Activated CD8-positive, alpha-beta memory T cell treated with anti-CD3 and anti-CD28 coated beads, Interleukin-2, amount 50 U/mL, for 1 hour (primary cell): ENCODE measurements around the gene MESP2.
"Not testable (repeated sequence)": the region's sequence is repeated elsewhere in the genome, so short reads cannot be mapped to it uniquely, and the experiment has no call there.

ENCODE experiments used
- DNase-seq: peaks from one replicate; pipeline ENCODE4 v3.0.0-alpha.2; 2020; ENCODE audit errors: extremely low read depth

The MESP2 gene

DNA sequence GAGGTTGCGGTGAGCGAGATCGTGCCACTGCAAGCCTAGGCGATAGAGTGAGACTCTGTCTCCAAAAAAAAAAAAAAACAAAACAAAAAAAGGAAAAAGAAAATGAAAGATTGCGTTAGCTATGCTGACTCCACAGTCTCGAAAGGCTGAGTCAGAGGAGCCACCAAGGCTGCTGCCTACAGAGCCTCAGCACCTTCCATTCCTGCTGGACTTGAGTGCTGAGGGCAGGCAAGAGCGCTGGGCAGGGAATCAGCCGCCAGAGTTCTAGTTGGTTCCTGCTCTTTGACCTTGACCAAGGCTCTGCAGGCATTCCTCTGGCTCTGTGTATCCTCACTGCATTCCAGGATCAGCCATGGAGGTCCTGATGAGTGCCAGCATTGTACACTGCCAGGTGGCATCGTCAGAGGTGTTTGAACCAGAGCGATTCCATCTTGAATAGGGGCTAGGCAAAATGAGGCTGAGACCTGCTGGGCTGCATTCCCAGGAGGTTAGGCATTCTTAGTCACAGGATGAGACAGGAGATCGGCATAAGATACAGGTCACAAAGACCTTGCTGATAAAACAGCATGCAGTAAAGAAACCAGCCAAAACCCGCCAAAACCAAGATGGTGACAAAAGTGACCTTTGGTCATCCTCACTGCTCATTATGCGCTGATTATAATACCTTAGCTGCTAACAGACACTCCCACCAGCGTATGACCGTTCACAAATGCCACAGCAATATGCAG lies 5.9 kb downstream of the MESP2 start:
- no peak for DNase-seq

DNA sequence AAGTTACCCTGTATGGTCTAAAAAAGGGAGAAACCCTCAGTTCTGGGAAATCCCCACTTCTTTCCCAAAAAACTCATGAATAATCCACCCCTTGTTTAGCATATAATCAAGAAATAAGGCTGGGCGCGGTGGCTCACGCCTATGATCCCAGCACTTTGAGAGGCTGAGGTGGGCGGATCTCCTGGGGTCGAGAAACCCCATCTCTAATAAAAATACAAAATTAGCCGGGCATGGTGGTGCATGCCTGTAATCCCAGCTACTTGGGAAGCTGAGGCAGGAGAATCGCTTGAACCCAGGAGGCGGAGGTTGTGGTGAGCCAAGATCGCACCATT lies 6.5 kb downstream of the MESP2 start:
- DNase-seq, result not testable (repeated sequence)

DNA sequence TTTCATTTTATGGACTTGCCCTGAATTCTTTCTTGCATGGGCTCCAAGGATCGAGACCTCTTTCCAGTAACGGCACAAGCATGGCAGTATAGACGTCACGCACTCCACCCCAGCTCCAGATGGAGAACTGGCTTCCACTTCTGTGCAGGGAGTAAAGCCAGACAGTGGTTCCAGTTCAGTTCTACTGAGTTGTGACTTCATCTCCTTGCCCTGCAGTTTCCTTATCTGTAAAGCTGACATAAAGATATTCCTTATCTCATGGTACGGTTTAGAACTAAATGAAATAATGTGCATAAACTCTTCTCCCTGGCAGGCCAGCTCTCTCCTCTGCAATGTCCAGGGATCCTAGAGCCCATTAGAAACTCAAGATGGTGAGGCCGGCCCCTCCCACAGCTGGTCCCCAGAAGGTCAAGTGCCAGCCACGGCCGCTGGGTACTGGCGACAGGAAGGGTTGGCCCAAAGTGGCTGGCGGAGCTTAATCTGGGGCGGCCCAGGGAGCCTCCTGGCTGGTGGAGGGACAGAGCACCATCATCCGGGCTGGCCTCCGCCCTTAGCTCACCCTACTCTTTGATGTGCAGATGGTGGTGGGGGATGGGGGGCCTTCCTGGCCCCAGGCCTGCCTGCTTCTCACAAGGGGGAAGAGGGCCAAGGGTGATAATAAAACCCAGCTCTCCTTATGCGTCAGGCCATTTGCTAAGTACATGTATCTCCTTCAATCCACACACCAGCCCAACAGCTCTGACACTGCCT lies 7.2 kb downstream of the MESP2 start:
- no peak for DNase-seq

DNA sequence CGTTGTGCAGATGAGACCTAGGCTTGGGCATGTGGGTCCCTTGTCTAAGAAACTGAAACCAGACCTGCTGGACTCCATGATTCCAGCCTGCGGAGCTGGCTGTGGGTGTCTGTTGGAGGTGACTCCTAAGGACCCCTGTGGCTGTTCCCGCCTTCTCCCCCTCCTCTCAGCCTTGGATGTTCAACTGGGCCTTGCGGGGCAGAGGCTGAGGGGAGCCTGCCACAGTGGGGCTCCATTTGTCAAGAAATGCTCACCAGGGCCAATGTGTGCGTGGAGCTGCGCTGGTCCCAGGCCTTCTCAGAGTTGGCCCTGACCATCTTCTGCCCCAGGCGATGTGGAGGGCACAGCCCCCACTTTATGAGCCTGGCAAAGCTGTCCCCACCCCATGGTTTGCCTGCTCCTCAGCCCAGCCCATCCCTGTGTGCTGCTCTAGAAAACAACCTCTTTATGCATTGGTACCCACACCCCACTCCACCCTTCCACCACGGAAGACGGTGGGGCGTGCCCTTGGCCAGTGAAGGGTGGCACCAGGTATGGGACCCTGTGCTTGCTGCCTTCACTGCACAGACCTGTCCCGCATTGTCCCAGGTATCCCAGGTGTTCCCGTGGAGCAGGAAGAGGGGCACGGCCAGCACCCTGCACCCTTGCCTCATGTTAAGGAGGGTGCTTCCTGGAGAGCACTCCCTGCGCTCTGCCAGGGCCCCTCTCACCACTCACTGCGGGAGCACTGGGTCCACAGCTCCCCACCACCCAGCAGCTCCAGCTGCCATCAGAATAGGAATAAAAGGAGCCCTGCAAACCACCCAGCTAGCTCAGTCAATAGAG lies 7.9 kb downstream of the MESP2 start:
- no peak for DNase-seq

DNA sequence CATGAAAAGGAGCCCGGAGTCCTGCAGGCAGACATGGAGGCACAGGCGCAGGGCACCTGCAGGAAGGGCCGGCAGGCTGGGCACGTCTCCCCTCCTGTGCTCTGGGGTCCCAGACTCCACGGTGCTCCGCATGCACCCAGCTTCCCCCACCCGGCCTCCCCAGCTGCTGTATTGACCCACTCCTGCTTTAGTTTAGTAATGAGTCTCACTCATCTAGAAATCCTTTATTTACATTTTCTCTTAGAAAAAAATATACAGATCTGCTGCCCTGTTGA lies 8.5 kb downstream of the MESP2 start:
- no peak for DNase-seq

DNA sequence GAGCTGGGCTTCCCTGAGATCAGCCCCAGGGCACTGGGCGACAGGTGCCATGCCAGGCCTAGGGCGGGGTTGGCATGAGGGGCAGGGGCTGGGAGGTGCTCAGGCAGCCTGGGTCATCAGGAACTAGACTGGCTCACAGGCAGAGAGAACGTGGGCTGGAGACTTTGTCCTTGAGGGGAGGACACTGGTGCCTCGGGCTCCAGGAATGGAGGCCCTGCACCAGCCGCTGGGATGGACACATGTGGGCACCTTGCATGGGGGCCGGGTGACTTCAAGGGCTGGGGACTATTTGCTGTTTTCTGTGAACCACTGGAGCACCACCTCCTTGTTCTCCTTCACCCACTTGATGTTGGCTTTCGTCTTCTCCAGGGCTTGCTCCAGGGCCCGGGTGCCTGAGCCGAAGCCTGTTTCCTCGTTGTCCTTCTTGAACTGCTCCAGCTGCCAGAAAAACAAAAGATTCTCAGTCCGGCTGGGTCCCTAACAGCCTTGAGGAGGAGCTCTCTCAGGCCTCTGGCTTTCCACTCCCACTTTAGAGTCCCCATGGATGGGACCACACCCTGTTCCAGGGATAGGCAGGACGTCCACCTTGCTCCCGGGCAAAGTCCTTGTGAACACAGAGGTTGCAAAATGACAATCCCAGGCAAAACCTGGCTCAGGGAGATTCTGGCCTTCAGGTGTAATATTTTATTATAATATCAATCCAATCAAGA lies 9.1 kb downstream of the MESP2 start:
- DNase-seq, result no peak

DNA sequence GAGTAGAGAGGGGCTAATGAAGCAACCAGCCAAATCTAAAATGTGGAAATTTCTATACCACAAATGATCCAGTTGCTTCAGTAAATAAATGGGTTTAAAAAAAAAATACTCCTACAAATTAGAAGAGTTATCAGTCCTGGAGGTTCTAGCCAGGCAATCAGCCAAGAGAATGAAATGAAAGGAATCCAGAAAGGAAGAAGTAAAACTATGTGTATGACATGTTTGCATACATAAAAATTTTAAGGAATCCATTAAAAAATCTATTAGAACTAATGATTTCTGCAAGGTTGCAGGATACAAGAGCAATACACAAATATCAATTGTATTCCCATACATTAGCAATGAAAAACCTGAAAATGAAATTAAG lies 9.6 kb downstream of the MESP2 start:
- no peak for DNase-seq

DNA sequence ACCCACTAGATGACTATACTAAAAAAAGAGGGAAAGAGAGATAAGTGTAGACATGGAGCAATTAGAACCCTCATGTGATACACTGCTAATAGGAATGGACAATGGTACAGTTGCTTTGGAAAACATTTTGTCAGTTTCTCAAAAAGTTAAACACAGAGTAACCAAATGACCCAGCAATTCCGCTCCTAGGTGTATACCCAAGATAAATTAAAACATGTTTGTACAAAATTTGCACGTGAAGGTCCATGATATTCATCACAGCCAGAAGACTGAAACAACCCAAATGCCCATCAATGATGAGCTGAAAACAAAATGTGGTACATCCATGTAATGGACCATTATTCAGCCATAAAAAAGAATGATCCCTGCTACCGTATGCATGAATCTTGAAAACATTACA lies 11.8 kb downstream of the MESP2 start:
- no peak for DNase-seq

DNA sequence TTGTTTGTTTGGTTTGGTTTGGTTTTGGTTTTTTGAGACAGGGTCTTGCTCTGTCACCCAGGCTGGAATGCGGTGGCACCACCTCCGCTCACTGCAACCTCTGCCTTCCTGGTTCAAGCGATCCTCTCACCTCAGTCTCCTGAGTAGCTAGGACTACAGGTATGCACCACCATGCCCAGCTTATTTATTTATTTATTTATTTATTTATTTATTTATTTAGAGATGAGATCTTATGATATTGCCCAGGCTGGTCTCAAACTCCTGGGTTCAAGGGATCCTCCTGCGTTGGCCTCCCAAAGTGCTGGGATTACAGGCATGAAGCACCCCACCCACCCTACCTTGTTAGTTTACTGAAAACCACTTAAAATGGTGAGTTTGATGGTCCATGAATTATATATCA lies 12.5 kb downstream of the MESP2 start:
- not testable (repeated sequence) for DNase-seq

DNA sequence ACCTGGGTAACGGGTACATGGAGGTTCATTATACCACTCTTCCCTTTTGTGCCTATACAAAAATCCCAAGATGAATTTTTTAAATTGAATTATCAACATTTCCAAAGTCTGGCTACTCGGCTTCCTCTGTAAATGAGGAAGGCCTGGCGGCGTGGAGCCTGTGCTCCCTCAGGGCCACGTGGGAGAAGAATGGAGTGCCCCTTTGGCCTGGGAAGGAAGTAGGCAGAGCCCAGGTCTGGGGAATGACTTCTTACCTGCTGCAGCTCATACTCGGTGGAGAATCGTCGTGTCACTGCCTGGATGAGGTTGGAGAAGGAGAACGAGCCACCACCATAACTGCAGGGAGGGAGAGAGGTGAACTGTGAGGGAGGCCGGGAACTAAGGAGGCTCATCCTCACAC lies 14.1 kb downstream of the MESP2 start:
- no peak for DNase-seq

DNA sequence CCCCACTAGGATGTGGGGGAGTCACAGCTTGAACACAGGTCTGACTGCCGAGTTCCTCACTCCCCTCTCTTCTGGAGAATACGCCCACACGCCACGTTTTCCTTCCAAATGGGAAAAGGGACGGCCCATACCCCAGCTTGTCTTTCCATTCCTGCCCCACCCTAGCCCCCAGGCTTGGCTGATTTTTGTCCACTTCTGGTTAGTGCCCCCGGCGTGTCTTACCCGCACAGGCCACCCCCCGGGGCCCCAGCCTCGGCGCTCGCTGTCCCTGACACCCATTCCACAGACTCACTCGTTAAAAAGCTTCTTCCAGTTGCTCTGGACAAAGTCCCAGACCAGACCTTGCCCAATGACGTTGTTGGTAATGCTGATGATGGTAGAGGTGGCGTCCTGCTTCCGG lies 14.5 kb downstream of the MESP2 start:
- no peak for DNase-seq

DNA sequence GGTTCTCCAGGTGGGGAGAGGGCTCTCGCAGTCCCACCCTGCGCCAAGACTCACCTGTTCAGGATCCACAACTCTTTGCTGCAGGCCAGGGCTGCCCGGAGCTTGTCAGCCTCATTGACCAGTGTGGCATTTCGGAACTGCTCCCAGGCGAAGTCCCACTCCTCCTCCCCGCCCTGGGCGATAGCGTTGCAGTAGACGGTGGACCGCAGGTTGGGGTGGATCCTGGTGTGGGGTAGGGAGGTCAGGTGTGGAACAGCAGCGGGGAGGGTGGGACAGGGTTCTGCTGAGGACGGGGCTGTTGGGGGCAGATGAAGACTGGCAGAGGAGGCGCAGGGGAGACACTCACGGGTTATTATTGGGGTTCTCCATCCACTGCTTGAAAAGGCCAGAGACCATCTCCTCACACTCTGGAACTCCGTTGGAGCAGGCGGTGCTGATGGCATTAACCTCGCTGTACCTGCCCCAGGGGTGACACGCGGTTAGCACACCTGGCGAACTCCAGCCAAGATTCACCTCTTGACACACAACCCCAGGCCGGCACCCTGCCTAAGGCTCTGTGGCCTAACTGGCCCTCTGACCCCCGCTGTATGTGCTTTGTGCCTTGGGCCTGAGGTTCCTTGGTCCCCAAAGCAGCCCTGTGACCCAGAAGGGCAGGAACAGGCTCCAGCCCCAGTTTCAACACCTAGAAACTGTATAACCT lies 16.1 kb downstream of the MESP2 start:
- no peak for DNase-seq

DNA sequence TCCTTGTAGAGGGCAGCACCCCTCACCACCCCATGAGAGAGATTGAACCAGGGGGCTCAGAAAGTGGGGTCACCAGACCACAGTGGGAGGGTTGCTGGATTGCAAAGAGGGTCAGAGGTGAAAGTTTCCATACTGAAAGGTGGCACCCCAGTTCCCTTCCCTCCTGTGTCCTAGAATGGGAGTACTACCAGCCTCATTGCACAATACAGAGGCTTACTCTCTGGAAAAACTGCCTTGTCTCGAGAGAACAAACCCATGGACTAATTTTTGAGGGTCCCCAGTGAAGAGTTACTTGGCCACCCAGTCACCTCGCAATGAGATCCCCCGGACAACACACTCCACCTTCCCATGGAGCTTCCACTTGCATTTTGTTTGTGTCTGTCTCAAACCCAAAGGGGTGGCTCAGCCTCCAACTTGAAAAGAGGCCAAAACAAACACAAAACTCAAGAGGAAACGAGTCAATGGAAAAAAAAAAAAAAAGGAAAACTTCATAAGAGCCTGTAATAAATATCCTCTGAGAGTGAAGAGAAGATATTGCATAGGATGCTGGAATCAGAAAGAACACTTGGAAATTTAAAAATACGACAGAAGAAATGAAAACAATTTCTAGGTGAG lies 18.6 kb downstream of the MESP2 start:
- DNase-seq, result no peak

DNA sequence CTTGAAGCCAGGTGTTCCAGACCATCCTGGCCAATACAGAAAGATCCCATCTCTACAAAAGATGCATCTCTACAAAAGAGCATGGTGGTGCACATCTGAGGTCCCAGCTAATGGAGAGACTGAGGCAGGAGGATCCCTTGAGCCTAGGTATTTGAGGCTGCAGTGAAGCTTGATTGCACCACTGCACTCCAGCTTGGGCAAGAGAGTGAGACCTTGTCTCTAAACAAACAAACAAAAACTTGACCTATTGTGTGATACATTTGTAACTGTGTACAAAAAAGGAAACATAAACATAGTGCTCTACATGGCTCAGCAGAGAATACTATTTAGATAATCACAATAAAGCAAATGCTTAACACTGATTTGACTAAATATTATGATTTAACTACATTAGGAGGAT lies 19.9 kb downstream of the MESP2 start:
- no peak for DNase-seq

DNA sequence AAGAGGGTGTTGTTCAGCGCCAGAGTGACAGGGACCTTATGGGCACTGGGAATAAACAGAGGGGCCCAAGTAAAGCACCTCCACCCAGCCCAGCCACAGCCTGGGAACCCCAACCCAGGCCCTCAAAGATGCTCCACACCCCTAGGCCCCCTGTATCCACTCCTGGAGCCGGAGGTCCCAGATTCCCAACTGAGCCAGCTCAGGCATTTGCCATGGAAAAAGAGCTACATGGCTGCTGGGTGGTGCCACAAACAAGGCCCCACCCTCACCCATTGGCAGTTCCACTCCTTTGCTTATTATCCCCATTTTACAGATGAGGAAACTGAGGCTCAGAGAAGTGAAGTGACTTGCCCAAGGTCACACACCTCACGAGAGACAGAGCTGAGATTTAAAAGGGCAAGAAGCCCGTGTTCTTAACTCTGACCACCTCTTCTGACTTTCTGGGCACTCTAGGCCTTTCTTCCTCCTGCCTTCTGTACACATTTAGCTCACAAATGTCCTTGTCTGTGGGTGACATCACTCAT lies 21.6 kb downstream of the MESP2 start:
- DNase-seq, result no peak

DNA sequence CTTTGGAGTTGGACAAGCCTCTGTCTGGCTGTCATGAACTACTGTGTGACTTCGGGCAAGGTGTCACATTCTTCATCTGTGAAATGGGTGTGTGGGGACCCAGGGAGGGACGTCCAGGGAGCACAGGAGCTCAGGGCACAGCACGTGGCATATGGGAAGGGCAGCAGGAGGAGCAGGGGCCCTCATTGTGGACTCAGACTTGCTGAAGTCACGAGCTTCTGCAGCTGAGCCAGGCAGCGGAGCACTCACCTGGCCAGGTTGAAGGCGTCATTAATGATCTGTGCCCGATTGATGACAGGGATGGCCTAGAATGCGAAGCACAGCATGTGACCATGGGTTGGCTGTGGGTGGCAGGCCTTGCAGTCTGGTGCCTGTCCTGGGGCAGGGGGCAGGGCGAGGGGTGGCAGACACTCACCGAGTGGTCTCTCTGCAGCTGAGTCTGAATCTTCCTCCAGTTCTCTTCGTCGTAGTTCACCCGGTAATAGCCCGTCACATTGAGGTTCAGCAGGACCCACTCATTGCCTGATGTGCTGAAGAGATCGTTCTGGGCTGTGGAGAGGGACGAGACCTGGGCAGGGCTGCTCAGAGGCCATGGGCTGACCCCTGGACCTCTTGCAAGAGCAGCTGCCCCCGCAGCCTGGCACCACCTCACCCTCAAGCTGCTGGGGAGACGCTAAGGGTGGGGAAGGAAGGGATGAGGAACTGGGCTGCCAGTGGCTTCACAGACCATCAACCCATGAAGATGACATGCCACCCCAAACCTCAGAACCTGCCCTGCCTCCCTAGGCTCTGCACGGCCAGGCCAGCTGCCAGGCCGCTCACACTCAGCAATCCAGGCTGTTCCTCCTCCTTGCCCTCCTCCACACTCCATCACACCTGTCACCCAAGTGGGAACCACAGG lies 23.1 kb downstream of the MESP2 start:
- DNase-seq, result no peak

DNA sequence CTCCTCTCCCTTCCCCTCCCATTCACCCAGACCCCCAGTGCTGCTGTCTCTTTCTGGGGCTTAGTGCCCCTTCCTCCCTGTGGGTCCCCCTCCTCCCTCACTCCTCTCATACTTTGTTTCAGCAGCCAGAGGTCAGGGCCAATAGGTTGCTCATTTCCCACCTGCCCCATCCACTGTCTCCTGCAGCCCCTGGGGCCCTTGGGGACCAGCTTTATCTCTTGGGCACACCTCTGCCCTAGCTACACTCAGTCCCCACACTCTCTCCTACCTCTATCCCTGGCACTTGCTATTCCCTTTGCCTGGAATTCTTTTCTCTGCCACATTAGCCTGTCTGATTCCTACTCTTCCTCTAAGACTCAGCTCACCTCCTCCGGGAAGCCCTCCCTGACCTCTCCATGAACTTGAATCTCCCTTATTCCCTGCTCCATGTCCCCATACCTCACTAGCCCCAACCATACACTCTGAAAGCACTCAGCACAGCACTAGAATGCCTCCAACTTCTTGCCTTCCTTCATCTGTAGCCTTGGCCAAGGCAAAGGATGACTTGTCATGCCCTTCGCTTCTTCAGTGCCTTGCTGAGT lies 23.9 kb downstream of the MESP2 start:
- no peak for DNase-seq

DNA sequence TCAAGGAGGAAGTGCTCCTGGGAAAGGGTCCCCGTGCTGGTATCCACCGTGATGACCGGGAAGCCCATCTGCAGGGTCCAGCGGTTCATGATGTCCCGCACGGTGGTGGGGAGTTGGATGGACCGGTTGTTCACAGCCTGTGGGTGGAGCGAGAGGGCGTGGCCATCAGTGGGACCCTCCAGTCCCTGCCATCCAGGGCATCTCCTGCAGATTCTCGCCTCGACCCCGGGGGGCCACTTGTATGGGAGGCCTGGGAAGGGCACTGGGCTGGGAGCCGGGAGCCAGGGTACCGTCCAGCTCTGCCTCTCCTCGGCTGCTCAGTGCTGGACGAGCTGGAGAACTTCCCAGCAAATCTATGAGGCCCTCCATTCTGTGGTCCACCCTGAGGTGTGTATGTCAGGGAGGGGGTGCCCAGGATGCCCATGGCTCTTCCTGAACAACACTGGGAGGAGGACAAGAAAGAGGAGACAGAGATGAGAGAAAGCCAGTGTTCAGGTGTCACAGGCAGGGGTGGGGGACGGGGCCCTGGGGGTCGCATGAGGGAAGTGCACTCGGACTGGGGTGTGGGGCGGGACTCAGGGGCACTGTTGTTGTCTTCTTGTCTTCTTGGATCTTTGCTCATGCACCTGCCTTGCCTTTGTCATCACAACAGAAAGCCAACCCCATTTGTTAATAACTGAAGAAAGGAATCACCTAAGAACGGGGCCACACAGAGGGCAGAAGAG lies 25.5 kb downstream of the MESP2 start:
- DNase-seq, result no peak
